Fibroblast of skin of left quadriceps (primary cell): Measurements from ENCODE around the gene IQCN.

Experiments used
- DNase-seq, 2 experiments: peaks; one replicate each; pipeline ENCODE4 v3.0.0-alpha.2; 2013; ENCODE audit warnings: low read depth in 2 of 2

The IQCN gene

DNA sequence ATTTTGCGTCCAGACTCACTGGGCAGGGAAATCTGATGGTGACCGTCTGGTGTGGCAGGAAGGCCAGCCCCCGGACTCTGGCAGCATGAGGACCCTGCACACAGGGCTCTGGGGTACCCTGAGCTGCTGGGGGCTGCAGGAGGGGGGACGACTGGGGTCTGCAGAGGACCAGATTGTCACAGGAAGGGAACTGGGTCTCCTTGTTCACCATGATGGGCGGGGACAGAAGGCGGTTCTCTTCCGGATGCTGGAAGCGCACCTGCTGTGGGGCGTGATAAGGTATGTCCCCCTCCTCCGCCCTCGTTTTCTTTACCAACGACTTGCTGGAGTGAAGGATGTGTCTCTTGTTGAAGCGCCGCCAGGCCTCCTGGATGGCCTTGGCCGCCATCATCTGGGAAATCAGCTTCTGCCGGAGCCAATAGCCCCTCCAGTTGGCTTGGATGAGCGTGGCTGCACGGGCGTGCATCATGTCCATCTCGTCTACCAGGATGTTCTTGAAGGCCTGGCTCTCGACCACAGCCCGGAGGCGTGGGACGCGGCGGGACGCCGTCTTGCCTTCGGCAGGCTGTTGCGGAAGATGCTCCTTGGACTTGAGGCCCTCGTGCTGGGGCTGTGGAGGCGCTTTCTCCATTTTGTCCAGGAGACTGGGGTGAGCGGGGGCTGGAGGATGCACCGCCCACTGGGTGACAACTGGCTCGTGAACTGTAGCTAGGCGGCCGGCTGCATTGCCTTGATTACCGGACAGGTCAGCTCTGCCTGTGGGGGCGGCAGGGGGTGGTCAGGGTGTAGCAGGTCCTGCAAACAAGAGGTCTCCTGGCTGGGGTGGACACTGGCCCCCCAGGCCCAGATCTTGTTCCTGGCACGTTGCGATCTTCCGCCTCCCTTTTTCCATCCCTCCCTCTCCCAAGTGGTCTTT lies 7.2 kb downstream of the IQCN start:
- DNase-seq, result no peak

DNA sequence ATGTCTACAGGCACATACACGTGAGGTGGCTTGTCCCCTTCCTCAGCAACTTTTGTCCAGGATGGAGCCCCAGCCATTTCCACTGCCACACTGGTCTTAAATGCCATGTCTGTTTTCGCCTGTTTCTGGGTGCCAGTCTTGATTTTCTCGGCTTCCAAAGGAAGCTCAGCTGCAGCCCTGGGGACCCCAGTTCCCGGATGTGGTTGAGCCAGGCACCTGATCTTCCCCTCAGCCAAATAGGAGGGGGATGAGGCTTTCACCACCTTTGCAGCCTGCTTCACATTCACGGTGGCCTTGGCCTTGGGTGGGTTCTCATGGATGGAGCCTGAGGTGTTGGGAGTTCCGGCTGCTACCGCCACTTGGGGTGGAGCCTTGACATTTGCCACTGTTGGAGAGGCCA lies 8.7 kb downstream of the IQCN start:
- DNase-seq, result no peak

DNA sequence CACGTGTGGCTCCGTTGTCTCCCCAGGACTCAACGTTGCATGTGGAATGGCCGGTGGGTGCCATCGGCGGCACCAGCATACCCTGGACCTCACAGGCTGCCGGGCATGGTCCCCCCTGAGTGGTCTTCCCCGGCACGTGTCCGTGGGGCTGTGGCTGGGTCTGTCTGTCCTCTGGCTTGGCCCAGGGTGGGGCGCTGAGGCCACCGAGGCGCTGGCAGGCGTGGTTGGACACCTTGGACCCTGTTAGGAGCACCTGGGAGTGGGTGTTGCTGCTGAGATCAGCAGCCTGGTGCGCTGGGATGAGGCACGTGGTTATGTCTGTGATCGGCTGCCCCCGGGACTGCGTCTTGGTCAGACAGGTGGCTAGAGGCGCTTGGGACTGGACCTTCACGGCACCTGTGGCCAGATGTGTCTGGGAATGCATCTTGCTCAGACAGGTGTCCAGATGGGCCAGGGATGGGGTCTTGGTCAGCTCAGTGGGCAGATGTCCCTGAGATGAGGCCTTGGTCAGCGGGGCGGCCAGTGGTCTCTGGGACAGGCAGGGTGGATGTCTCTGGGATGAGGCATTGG lies 9.2 kb downstream of the IQCN start:
- no peak for DNase-seq

DNA sequence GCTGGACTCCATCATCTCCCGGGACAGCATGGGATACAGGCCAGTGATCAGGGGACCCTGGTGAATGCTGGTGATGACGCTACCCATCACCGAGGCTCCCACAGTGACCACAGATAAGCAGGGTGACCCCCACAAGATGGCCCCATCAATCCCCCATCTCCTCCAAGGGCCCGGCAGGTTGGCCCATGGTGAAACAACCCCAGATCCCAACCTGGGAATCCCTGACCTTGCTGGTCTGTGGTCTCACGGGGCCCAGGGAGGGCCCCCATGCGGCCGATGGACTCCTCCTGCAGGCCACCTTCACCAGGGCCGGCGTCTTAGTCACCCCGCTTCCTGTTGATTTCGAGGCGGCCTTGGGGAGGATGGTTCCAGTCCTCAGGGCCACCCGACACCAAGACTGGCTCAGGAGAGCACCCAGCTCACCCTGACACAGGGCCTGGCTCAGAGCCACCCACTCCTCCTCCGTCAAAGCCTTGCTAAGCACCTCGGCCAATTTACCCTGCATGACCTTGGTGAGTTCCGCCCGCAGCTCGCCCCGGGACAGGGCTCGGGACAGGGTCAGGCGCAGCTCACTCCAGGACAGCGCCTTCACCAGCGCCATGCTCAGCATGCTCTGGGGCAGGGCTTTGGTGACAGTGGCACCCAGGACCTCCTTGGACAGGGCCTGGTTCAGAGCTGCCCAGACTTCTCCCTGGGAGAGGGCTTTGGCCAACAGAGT lies 10.0 kb downstream of the IQCN start:
- no peak for DNase-seq

DNA sequence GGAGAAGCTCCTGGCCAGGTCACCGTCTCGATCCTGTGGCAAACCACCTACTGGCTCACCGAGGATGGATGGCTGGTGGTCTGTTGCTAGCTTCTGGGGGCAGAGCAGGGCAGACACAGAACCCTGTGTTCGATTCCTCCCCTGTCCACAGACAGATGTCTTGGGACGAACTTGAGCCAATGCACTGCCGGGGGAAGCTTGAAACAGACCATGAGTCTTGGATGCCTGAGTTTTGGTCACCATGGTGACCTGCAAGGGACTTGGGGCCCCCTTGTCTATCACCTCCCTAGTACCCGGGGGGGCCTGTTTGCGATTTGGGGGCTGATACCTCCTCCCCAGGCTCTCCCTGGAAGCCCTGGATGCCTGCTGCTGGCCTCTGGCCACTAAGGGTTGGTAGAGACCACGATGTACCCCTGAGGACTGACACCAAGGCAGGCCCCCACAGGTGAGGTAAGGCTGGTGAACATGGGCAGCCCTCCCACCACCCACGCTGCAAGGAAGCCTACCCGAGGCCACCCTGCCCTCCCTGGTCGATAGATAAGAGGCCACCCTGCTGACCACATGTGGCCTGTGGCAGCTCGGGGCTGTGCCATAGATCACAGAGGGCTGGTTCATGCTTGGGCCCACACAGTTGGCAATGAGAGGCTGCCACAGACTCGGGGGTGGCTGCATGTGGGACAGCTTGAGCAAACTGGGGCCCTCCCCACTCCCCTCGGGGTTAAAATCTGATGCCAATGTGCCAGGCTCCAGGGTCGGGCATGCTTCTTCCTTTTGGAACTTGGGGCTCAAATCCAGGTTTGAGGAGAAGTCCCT lies 10.7 kb downstream of the IQCN start:
- DNase-seq, result no peak

DNA sequence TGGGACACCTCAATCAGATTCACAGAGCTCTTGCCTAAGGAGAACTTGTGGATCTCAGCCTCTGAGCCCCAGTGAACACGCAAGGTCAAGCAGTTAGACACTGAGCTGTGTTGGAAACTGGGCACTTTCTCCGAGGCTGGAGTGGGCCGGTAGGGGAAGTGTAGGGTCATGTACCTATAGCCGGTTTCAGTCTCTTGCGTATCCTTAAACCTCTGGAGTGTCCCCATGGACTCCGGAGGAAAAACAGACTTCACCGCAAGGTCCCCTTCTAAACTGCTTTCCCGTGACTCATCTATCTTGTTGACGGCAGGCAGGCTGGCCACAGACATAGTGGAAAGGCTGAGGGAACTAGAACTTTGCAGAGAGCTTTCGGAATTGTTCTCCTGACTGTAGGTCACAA lies 11.3 kb downstream of the IQCN start:
- no peak for DNase-seq

DNA sequence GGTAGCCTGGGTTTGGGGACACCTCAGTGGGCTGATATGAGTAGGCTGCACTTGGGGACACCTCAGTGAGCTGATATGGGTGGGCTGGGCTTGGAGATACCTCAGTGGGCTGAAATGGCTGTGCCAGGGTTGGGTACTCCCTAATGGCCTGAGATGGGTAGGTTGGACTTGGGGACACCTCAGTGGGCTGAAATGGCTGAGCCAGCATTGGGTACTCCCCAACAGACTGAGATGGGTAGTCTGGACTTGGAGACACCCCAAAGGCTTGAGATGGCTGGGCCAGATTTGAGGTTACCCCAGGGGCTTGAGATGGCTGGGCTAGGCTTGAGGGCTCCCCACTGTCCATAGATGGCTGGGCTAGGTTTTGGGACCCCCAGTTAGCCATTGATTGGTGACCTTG lies 12.1 kb downstream of the IQCN start:
- DNase-seq, result no peak

DNA sequence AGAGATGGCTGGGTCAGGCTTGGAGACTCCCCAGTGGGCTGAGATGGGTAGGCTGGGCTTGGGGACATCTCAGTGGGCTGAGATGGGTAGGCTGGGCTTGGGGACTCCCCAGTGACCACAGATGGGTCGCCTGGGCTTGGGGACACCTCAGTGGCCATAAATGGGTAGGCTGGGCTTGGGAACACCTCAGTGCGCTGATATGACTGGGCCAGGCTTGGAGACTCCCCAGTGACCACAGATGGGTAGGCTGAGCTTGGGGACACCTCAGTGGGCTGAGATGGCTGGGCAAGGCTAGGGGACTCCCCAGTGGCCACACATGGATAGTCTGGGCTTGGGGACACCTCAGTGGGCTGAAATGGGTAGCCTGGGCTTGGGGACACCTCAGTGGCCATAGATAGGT lies 12.8 kb downstream of the IQCN start:
- DNase-seq, result no peak

DNA sequence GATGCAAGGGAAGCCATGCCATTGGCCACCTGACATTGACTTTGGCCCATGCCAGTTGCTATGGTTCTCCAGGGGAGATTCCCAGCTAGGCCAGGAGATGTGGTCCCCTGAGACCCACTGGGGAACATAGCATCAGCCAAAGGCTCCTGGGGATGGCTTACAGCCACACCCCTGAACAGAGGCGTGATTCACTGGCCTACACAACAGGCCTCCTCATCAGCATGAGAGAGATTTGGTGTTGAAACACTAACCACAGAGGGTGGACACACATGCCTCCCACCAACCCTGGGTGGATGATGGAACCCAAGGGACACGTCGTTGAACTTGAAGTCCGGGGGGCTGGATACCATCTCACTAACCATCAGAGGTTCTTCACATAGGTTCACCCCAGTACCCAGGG lies 14.4 kb downstream of the IQCN start:
- DNase-seq, result no peak

DNA sequence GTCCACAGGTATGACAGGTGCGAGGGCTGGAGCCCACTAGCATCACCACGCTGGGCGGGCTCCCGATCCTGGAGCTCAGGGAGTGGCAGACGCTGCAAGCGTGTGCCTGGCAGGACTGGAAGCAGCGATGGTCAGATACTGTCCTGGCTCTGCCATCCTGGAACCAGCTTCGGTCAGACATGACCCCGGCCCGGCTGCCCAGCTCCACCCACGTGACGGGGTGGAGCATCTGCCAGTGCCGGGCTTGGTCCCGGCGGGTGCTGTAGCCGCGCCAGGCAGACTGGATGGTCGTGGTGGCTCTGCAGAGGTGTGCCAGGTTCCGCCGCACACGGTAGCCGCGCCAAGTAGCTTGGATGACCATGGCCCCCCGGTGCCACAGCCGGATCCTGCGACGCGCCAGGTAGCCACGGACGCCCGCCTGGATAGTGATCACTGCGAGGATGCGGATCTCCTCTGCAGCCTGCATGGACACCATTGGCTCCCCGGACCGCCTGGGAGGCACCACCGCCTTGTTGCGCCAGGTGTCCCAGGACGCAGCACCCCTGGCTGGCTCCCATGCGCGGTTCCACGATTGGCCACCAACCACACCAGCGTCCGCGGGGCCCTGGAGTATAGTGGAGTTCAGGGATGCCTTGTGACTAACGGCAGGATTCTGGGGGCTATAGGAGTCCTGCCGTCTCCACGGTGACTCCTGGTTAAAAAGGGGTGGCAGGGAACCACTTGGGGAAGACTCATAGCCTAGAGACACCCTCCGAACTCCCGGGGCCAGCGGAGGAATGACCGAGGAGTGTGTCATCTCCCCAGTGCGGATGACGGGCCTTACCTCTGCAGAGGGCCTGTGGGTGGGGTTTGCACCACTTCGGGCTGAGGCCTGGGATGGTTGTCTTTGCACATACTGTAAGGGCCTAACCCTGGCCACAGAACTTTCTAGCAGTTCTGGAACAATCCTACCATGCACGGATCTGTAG lies 16.5 kb downstream of the IQCN start:
- no peak for DNase-seq

DNA sequence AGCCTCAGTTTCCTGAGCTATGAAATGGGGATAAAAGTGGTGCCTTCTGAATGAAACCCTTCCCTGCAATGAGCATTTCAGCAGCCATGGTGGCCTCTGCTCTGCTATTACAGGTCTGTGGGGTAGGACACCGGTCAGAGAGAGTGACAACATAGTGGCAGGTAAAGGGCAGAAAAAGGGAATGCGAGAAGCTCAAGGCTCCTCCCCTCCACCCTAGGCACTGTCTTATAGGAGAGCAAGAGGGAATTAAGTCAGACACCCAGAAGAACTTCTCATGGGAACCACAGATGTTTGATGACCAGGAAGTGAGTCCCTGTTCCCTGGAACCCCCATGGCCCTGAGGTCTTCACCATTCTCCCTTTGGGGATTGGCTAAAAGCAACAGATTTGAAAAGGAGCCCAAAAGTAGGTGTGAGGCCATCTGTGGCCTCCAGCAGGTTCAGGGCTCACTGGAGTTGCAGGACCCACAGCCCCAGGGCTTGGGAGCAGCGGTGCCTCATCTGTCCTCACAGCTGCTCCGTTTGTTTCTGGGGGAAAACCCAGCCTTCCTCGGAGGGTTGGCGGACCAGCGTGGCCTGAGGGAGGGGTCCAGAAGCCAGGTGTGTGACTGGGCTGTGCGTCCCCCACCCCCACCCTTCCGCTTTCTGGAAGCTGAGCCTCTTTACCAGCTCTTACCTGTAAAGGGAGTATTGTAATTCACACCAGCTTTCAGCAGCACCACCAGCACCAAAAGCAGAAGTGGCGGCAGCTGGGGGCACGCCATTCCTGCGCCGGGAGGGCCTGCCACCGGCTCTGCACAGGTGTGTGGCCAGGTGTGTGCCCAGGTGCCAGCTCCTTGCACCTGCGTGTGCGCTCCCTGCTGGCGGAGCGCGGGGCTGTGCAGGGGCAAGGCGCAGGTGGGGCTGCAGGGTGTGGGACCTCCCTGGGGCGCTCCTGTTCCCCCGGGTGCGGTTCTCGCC lies 19.4 kb downstream of the IQCN start:
- no peak for DNase-seq

DNA sequence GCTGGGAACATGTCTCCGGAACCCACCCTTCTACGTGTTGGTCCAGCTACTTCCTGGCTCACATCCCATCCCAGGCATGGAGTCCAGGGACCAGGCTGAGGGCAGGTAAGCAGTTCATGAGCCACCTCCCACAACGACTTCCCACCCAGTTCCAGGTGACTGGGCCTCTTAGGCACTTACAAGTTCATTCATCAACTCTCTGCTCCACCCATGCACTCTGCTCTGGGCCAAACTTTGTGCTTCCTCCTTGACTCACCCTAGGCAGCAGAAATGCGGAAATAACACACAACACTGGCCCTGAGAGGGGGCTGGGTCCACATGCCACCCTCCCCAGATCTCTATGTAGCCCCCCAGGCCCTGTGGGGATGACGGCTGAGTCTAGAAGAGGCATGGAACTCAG lies 20.5 kb downstream of the IQCN start:
- no peak for DNase-seq

DNA sequence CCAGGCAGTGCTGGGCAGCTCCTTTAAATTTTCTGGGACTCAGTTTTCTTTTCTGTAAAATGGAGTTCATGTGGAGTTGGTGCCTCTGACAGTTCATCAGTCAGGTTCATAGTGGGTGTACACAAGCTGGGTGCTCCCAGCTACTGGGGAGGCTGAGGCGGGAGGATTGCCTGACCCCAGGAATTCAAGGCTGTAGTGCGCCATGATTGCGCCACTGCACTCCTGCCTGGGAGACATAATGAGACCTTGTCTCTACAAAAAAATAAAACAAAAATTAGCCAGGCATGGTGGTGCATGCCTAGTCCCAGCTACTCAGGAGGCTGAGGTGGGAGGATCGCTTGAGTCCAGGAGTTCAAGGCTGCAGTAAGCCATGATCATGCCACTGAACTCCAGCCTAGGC lies 21.1 kb downstream of the IQCN start:
- DNase-seq, result no peak

DNA sequence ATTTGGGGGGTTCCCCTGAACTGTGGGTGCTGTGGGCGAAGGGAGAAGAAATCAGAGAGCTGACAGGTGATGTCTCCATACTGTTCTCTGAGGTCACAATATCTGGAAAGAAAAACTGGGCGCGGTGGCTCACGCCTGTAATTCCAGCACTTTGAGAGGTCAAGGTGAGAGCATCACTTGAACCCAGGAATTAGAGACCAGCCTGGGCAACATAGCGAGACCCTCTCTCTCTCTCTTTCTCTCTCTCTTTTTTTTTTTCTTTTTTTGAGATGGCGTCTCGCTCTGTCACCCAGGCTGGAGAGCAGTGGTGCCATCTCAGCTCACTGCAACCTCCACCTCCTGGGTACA lies 21.9 kb downstream of the IQCN start:
- DNase-seq, result no peak

DNA sequence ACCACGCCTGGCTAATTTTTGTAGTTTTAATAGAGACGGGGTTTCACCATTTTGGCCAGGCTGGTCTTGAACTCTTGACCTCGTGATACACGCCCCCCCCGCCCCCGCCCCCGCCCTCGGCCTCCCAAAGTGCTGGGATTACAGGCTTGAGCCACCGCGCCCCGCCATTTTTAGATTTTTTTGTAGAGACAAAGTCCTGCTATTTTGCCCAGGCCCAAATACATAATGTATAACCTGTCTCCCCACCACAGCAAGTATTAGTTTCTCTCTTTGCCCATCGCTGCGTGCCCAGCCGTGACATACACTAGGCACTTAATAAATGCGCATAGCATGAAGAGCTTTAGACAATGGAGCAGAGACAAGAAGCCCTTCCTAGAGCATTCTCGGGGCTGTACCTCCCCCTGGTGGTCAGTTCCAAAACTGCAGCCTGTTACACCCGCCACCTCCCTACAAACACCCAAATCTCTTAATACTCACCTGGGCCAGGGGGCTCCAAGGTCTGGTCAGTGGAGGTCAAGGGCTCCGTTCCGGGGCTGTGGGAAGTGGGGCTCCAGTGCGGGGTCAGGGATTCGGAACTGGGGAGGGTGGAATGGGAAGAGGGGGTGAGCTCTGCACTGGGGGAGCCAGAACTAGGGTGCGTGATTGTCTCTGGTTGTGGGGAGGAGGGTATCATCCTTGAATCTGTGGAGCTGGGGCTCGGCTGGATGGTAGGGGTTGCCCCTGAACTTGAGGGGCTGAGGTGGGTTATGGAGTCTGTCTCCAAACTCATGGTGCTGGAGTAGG lies 22.5 kb downstream of the IQCN start:
- peak; percentile 27 to 35 for DNase-seq

DNA sequence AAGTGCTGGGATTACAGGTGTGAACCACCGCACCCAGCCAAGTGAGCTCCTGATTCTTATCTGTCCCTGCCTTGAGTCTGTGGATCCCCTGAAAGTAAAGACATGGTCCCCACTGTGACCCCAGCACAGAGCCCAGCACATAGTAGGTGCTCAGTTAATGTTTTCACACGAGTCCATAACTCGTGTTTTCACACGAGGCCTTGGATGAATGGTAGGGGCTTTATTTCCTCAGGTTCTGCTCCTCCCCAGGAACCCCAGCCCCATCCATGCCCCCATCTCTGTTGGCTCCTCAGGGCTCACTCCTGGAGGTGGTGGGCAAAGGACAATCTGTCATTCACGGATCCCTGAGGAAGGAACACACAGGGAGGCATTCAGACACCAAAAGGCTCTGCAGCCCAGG lies 24.4 kb downstream of the IQCN start:
- no peak for DNase-seq

DNA sequence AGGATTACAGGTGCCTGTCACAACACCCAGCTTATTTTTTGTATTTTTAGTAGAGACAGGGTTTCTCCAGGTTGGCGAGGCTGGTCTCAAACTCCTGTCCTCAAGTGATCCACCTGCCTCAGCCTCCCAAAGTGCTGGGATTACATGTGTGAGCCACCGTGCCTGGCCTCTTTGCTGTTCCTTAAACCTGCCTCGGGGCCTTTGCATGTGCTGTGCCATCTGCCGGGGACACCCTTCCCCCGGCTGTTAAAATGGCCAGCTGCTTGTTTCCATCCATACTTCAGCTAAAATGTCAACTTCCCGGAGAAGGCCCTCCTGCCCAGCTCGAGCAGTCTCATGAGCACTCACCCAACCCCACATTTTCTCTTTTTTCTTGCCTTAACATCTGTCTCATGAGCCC lies 29.0 kb downstream of the IQCN start:
- DNase-seq, result no peak

DNA sequence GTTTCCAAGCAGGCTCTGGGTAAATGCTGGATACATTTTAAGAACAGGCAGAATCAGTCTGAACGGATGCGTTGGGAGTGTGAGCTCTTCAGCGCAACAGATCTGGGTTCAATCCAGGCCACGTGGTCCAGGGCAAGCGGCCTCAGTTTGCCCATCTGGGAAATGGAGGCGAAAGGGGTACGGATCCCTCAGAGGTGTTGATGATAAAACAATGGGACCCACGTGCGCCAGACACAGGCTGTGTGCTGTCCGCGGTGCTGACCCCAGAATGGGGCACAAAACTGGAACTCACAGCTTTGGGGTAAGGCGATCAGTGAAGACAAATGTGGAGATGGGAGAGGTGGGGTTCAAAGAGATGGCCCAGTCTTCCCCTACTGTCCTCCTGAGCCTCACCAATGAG lies 34.9 kb downstream of the IQCN start:
- DNase-seq, result no peak

DNA sequence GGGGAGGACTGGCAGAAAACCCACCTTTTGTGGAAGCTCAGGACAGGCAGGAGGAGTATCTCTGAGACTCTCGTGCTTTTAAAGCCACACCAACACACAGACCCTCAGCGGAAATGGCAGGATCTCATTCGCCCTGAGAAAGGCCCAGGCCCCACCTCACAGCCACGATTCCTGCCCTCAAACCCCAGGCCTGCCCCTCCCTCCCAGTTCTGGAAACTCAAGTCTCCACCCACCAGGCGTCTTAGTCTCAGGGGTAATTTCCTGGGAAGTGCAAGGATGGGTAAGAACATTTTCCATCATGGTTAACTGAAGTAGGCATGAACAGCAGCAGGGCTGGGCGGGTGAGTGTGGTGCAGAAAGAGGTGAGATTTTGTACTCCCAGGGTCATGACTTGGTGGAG lies 40.1 kb downstream of the IQCN start:
- no peak for DNase-seq
